Eye (tissue), 1 donor: ENCODE data around the gene FBN3.
A peak's percentile ranks its signal among the peaks of the same experiment; 100 is the strongest.
"Not testable (repeated sequence)": the region's sequence is repeated elsewhere in the genome, so short reads cannot be mapped to it uniquely, and the experiment has no call there.

Experiments
- DNase-seq: peaks from one replicate; pipeline ENCODE4 v3.0.0-alpha.2; 2015

The FBN3 gene

GRCh38 chr19:8050274-8051096 lies 98.9 kb downstream of the FBN3 start:
- peak; percentile 96 for DNase-seq

DNA sequence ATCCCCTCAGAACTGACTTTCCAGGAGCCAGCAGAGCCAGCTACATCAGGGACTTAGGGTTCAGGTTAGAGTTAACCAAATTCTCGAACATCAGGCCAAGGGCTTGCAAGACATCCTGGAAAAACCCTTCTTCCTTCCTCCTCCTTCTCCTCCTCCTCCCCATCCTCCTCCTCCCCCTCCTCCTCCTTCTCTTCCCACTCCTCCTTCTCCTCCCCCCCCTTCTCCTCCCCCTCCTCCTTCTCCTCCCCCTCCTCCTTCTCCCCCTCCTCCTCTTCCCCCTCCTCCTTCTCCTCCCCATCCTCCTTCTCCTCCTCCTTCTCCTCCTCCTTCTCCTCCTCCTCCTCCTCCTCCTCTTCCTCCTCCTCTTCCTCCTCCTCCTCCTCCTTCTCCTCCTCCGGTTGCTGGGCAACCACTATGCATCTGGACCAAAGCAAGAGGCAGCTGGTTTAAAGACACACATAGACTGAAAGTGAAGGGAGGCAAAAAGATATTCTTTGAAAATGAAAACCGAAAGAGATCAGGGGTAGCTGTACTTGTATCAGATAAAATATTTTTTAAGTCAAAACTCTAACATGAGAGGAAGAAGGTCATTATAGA lies 102.7 kb downstream of the FBN3 start:
- DNase-seq: no peak

- no peak for DNase-seq
Measured at GRCh38 chr19:8045872-8046568, 103.4 kb downstream of the FBN3 start.

DNA sequence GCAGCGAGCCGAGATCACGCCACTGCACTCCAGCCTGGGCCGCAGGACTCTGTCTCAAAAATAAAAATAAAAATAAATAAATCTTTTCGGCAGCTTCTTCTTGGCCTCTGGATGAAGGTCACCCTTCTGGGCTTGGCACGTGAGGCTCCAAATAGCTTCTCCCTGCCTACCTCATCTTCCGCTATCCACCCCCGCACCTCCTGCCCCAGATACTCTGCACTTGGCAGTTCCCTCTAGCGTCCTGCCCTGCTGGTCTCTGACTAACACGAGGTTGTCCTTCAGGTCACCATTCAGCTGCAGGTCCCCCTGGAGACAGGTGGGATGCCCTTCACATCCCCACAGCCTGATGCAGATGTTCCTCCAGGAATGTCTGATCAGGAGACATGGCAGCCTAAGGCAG lies 105.4 kb downstream of the FBN3 start:
- DNase-seq: no peak

DNA sequence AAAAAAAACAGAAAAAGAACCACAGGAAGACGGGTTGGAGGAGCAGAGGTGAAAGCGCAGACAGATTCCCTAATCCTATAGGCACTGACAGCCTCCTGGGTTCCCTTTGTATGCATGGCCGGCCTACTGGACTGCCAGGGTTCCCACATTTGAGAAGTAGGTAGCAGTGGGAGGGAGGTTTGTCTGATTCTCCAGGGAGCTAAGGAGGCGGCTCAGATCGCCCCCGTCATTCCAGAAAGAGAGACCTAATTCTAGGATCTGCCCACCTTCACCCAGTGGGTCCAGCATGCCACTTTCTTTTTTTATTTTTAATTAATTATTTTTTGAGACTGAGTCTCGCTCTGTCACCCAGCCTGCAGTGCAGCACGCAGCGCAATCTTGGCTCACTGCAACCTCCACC lies 106.5 kb downstream of the FBN3 start:
- no peak for DNase-seq

GRCh38 chr19:8041531-8041931 lies 107.9 kb downstream of the FBN3 start:
- no peak for DNase-seq

GRCh38 chr19:8039231-8039630 lies 110.2 kb downstream of the FBN3 start:
- DNase-seq: no peak

DNA sequence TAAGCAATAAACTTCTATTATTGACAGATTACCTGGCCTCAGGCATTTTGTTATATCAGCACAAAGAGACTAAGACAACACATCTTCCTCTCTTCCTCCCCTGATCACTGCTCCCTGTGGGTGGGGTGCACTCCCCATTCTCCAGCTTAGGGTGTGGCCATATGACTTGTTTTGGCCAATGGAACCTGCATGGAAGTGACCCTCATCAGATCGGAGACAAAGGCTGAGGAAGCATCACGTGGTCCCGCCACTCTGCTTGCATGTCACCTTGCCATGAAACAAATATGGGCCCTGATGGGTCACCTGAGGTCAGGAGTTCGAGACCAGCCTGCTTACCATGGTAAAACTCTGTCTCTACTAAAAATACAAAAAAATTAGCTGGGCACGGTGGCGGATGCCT lies 110.6 kb downstream of the FBN3 start:
- no peak for DNase-seq

GRCh38 chr19:8036434-8037099 lies 112.8 kb downstream of the FBN3 start:
- DNase-seq: peak; percentile 71

DNA sequence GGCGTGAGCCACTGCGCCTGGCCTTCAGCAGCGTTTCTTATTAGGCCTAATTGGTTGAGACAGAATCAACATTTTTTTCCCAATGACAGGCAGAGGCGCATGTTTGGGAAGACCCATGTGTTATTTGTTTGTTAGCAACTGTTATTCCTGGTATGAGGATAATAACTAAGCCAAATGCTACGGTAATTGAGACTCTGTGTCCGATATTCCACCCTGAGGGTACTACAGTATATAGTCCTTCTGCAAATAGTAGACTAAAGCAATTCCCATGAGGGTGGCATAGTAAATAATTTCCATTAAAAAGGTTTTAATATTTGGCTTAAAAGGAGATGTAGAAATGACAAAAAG lies 115.2 kb downstream of the FBN3 start:
- no peak for DNase-seq

GRCh38 chr19:8033287-8034177 lies 115.9 kb downstream of the FBN3 start:
- DNase-seq: not testable (repeated sequence)

DNA sequence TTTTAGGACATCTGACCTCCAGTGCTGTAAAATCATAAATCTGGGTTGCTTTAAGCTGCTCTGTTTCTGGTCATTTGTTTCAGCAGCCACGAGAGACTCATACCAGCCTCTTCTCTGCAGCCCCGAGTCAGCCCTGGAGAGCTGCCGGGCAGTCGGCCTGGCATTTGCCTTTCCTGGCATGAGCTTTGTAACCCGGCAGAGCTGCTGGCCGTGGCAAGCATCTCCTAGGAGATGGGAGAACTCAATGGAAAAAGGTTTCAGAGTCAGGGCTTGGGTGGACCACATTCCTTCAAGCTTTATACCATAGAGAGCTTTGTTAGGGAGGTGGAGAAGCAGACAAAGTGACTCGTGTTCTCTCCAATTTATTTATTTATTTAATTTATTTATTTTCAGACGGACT lies 118.4 kb downstream of the FBN3 start:
- no peak for DNase-seq

DNA sequence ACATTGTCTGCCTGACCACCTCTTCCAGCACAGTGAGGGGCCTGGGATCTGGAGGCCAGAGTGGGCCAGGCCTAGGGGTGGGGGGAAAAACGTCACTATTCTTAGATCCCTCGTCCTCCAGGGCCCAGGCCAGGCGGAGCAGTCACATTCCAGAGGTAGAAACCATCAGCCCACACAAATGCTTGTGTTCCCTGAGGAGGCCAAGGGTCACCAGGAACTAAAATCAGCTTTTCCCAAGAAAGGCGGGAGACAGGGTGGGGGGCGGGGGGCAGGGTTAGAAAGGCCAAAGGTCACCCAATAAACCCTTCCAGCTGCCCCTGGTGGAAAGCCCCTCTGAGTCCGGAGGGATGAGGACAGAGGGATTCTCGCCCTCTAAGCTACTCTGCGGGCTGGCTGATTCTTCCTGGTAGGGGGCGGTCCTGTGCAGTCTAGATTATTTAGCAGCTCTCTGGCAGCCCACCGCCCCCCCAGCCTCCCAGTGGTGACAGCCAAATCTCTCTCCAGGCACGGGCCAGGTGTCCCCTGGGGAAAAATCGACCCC lies 120.4 kb downstream of the FBN3 start:
- peak; percentile 47 for DNase-seq

- DNase-seq: no peak
Measured at GRCh38 chr19:8025316-8025715, 124.1 kb downstream of the FBN3 start.

DNA sequence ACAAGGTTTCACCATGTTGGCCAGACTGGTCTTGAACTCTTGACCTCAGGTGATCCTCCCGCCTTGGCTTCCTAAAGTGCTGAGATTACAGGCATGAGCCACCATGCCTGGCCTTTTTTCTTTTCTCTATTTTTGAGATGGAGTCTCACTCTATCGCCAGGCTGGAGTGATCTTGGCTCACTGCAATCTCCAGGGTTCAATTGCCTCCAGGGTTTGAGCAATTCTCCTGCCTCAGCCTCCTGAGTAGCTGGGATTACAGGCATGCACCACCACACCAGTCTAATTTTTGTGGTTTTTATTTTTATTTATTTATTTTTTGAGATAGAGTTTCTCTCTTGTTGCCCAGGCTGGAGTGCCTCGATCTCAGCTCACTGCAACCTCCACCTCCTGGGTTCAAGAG lies 125.1 kb downstream of the FBN3 start:
- not testable (repeated sequence) for DNase-seq

- no peak for DNase-seq
Measured at GRCh38 chr19:8023371-8023770, 126.0 kb downstream of the FBN3 start.

DNA sequence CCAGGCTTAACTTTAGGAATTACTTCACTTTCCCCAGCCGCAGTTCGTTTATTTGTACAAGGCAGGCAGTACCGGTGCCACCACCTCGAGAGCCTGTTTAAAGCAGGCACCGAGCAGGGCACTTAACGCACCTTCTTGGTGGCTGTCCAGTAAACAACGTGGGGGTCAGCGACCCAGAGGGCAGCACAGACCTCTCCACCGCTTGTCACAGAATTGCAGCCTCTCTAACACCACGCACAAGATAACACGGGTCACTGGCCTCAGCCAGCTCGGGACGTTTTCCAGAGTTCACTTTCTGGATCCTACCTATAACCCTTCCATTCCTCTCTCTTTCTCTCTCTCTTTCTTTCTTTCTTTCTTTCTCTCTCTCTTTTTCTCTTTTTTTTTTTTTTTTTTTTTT lies 127.1 kb downstream of the FBN3 start:
- DNase-seq: no peak

DNA sequence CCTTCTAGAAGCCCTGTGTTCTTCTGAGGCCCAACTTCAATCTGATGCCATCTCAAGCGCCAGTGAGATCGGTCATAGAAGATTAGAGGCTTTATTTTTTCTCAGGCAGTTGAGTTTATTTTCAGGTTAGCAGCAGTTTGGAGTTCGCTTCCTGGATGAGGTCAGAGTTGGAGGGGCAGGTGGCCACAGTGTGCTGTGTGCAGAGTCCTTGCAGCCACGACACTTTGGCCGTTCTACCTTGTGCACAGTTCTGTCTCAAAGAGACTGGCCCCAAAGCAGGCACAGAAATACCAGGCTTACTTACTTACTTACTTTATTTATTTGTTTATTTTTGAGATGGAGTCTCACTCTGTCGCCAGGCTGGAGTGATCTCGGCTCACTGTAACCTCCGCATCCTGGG lies 128.0 kb downstream of the FBN3 start:
- DNase-seq: no peak

DNA sequence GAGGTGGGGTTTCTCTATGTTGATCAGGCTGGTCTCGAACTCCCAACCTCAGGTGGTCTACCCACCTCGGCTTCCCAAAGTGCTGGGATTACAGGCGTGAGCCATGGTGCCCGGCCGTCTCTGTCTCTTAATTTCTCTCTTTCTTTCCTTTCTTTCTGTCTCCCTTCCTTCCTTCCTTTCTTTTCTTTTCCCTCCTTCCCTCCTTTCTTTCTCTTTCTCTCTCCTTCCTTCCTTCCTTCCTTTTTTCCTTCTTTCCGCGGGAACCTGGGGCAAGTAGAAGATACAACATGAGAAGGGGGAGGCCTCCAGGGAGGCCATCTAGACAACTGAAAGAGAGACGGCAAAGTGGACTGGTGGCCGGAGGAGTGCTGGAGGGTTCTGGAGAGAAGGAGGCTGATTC lies 128.7 kb downstream of the FBN3 start:
- no peak for DNase-seq

- DNase-seq: no peak
Measured at GRCh38 chr19:8017808-8018207, 131.6 kb downstream of the FBN3 start.
